Spleen (tissue), 11 donors: ENCODE data around the gene DMAP1. TPM values are rescaled to one million over a fixed set of nuclear protein-coding genes. Genes with fewer than 3 reads are reported as not detected.

Source experiments
- DNase-seq: peaks from one replicate; pipeline ENCODE4 v3.0.0-alpha.2; 2020
- H3K27ac ChIP-seq, 8 donors: fragments of 200-600 bp; sonication (generic) in 7 of 8; 1 replicate in 4 of 8; 2 replicates in 4 of 8; pipeline versions ENCODE4 v1.5.0 to v1.8.0; 2016 to 2021; ENCODE audit warnings: inconsistent platforms in 4 of 8, mild to moderate bottlenecking in 4 of 8, moderate library complexity in 1 of 8
- H3K27me3 ChIP-seq, 7 donors: fragments of 200-600 bp; sonication (generic) in 6 of 7; replicated peaks in 1 of 7; 1 replicate in 4 of 7; 2 replicates in 3 of 7; pipeline versions ENCODE4 v1.5.0 to v1.8.0; 2016 to 2021; ENCODE audit warnings: inconsistent platforms in 3 of 7, mild to moderate bottlenecking in 1 of 7
- H3K36me3 ChIP-seq, 6 donors: fragments of 200-600 bp; sonication (generic) in 5 of 6; 1 replicate in 4 of 6; 2 replicates in 2 of 6; pipeline versions ENCODE4 v1.5.0 to v1.8.0; 2016 to 2021; ENCODE audit warnings: inconsistent platforms in 2 of 6
- H3K4me1 ChIP-seq, 6 donors: fragments of 200-600 bp; sonication (generic) in 5 of 6; 1 replicate in 3 of 6; 2 replicates in 3 of 6; pipeline versions ENCODE4 v1.5.0 to v1.8.0; 2016 to 2021; ENCODE audit warnings: inconsistent platforms in 3 of 6
- H3K4me3 ChIP-seq, 8 donors: fragments of 200-600 bp; sonication (generic) in 7 of 8; 1 replicate in 4 of 8; 2 replicates in 4 of 8; pipeline versions ENCODE4 v1.5.0 to v1.8.0; 2016 to 2021; ENCODE audit warnings: inconsistent platforms in 4 of 8, mild to moderate bottlenecking in 4 of 8, moderate library complexity in 2 of 8
- H3K9me3 ChIP-seq, 8 donors: fragments of 200-600 bp; sonication (generic) in 7 of 8; 1 replicate in 4 of 8; 2 replicates in 4 of 8; pipeline versions ENCODE4 v1.5.0 to v1.8.0; 2016 to 2021; ENCODE audit warnings: inconsistent platforms in 4 of 8
- CTCF ChIP-seq, 11 experiments: fragments of 200-600 bp in 7 of 11; fragments of 450-650 bp in 4 of 11; sonication (generic) in 4 of 11; IDR thresholded peaks in 8 of 11; conservative IDR thresholded peaks in 3 of 11; 1 replicate in 7 of 11; 2 replicates in 4 of 11; pipeline versions ENCODE4 v1.4.0 to v1.8.0; 2016 to 2021; ENCODE audit warnings: antibody characterized with exemption in 11 of 11, inconsistent platforms in 4 of 11, mild to moderate bottlenecking in 1 of 11
- POLR2A ChIP-seq, 3 donors: fragments of 450-650 bp; IDR thresholded peaks; one replicate each; pipeline ENCODE4 v1.5.1; 2017; ENCODE audit warnings: antibody characterized with exemption in 3 of 3, mild to moderate bottlenecking in 1 of 3
- POLR2AphosphoS5 ChIP-seq, 3 donors: sonication (generic); formaldehyde crosslinking; IDR thresholded peaks; one replicate each; pipeline ENCODE4 v1.5.1; 2017; ENCODE audit warnings: antibody characterized with exemption in 3 of 3
- WGBS, 5 donors: extraction: QIAGEN DNeasy Blood & Tissue Kit in 3 of 5; methylation state at CpG; one replicate each; pipeline versions ENCODE4 v1.1.5 to v1.1.7; 2013 to 2018; 5-methylcytosine and 5-hydroxymethylcytosine counted together
- intact Hi-C: fragments of 100-400 bp; cut with DNase I; formaldehyde crosslinking; loops from one replicate; pipeline ENCODE4 v1.15.0; 2023; ENCODE audit warnings: low total_unique reads
- polyA plus RNA-seq, 3 donors: library from polyadenylated mRNA; stranded (reverse); fragments of 200-250 nt; gene quantifications; one replicate each; pipeline ENCODE4 v1.2.1, GENCODE V29; 2013
- small RNA-seq, 4 donors: library from RNA; depleted of rRNA; stranded (forward); fragments of <200 nt; gene quantifications; one replicate each; pipeline ENCODE3, GENCODE V24; 2016
- total RNA-seq, 7 donors: library from RNA; depleted of rRNA in 3 of 7; stranded (reverse); fragments of >200 nt in 3 of 7; fragmentation: NEBNext Ultra II Directional in 4 of 7; extraction: Animal tissue kit (Norgen Biotek cat#: 25700) in 4 of 7; gene quantifications; one replicate each; pipeline versions ENCODE4 v1.1.0 to v1.2.1, GENCODE V29; 2016 to 2021
- donor health status: healthy with polysubstance abuse.
- donor health status: DM: no; HTN: no; CAD: no; lungs with moderate emphysema.
- donor health status: DM: no; HTN: no; CAD: no.
- donor health status: Bipolar disorder and iron deficiency.
- donor health status: healthy.
- donor health status: DM: no; HTN: no; CAD: no.
- donor health status: DM: yes; HTN: yes; CAD: no.

Gene DMAP1
- total and polyA plus RNA-seq, 10 donors: 37.8 to 84.6 (median 47.3) TPM

DNA sequence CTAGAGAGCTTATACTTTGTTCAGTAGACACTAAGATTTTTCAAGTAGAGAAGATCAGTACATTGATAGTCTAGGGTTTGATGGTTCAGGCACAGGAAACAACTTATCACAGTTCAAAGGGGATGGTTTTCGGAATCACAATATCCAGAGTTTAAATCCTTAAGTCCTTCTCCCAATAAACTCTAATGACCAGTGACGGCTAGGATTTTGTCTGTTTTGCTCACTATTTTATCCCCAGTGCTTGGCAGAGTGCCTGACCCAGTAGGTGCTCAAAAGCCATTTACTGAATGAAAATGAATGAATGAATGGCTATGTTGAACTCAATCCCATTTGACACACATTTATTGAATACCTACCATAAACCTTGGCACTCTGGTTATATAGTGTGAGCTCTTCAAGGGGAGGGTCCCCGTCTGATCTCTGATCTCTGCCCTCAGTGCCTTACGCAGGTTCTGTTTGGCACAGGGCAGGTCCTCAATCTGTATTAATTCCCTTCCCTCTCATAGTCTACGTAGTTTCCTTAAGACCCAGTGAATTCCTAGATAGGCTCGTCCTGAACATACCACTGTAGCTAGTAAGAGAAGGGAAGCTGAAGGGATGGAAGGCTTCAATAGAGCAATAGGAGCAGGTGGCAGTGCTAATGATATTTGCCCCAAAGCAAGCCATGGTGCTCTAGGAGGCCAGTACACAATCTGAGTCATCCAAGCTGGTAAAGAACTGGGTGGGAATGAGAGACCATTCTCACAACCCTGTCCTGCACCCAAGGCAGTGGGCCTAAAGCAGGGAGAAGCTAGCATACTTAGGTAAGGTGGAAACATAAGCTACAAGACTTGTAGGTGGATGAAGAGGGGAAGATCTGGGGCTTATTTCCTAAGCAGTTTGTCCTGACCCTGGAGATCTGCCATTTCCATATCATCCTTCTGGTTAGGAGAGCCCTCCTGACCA lies 53.4 kb downstream of the DMAP1 start:
- WGBS, 5 donors: 94 to 99% (median 97%) methylated on average over 6 of the region's 6 CpGs
- Histone ChIP-seq H3K36me3 (peaks cover 0 to 8% (median 0%) of the 10 kb centered on the region in 6 donors), H3K27ac (peak overlapping the region in 1 of 8 donors; percentile 21), H3K4me3 (no peak overlapping the region), H3K9me3 (no peaks in the 10 kb centered on the region), H3K27me3 (no peaks in the 10 kb centered on the region), H3K4me1 (peaks cover 4 to 40% (median 32%) of the 10 kb centered on the region in 6 donors)
- no peak for DNase-seq
- intact Hi-C loops: no loop called here
- TF ChIP-seq POLR2AphosphoS5 (IDR thresholded peaks at IDR 0.05) (no peak), CTCF (IDR thresholded peaks at IDR 0.05 in 8 of 11, conservative IDR thresholded peaks at IDR 0.05 in 3 of 11) (no peak), POLR2A (IDR thresholded peaks at IDR 0.05) (no peak)

DNA sequence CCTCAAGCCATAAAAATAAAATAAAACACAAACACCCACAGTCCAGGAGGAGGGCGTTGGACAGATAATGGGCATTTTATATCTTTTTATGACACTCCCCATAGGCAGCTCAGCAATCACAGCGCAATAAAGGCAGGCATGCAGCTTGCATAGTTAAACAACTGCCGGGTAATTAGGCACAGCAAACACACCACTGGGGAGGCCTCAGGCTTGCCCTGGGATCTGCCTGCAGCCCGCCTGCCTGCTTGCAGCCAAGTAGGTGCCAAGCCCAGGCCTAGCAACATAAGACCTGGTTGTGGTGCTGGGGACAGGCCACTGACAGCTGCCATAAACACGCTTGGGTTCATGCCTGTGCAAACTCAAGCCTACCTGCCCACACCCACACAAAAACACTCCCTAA lies 54.2 kb downstream of the DMAP1 start:
- 91 to 99% (median 98%) methylated on average over 5 of the region's 5 CpGs for WGBS, 5 donors
- no peak for DNase-seq
- H3K9me3 ChIP-seq: no peaks in the 10 kb centered on the region
- no peaks in the 10 kb centered on the region for H3K27me3 ChIP-seq
- H3K4me3 ChIP-seq: no peak overlapping the region
- intact Hi-C loops: no loop called here
- no peak for TF ChIP-seq CTCF (IDR thresholded peaks at IDR 0.05 in 8 of 11, conservative IDR thresholded peaks at IDR 0.05 in 3 of 11)
- TF ChIP-seq POLR2A (IDR thresholded peaks at IDR 0.05): no peak
- no peak for TF ChIP-seq POLR2AphosphoS5 (IDR thresholded peaks at IDR 0.05)
- no peak overlapping the region for H3K27ac ChIP-seq
- H3K36me3 ChIP-seq: peaks cover 0 to 8% (median 0%) of the 10 kb centered on the region in 6 donors
- peaks cover 3 to 33% (median 25%) of the 10 kb centered on the region in 6 donors for H3K4me1 ChIP-seq

- Histone ChIP-seq H3K36me3 (peaks cover 0 to 8% (median 0%) of the 10 kb centered on the region in 6 donors), H3K9me3 (no peaks in the 10 kb centered on the region), H3K4me1 (peaks cover 0 to 26% (median 20%) of the 10 kb centered on the region in 6 donors), H3K27ac (no peak overlapping the region), H3K4me3 (no peak overlapping the region), H3K27me3 (no peaks in the 10 kb centered on the region)
- 93 to 100% (median 95%) methylated on average over 1 of the region's 1 CpG for WGBS, 5 donors
- no peak for DNase-seq
- no peak for TF ChIP-seq POLR2A (IDR thresholded peaks at IDR 0.05)
- no peak for TF ChIP-seq CTCF (IDR thresholded peaks at IDR 0.05 in 8 of 11, conservative IDR thresholded peaks at IDR 0.05 in 3 of 11)
- no peak for TF ChIP-seq POLR2AphosphoS5 (IDR thresholded peaks at IDR 0.05)
- intact Hi-C loops: no loop called here
Measured at GRCh38 chr1:44268054-44268453, 54.8 kb downstream of the DMAP1 start.

Small RNAs within 50 kb of the gene (small RNA-seq; reads per million reads assigned to genes)
- 0 reads per million in 4 donors for gene AL035417.1

Other genes starting within 250 kb of the DMAP1 start
- gene DPH2, start 243.5 kb upstream of the DMAP1 start, total RNA-seq: 10 to 100 TPM; 22.9 to 36.5 (median 26.1) TPM
- 10 to 100 TPM; 15.7 to 24.6 (median 17.6) TPM for gene DPH2, start 243.5 kb upstream of the DMAP1 start, polyA plus RNA-seq
- gene ATP6V0B, start 238.5 kb upstream of the DMAP1 start, total RNA-seq: 100 to 1,000 TPM; 124 to 219 (median 133) TPM
- 100 to 1,000 TPM; 176 to 205 (median 177) TPM for gene ATP6V0B, start 238.5 kb upstream of the DMAP1 start, polyA plus RNA-seq
- 10 to 100 TPM; 11.4 to 23.3 (median 13.2) TPM for gene B4GALT2, start 234.3 kb upstream of the DMAP1 start, total RNA-seq
- gene B4GALT2, start 234.3 kb upstream of the DMAP1 start, polyA plus RNA-seq: 10 to 100 TPM in 1 of 3 donors, 1 to 10 TPM in 2; 7.0 to 13.7 (median 7.7) TPM
- gene CCDC24, start 221.9 kb upstream of the DMAP1 start, total RNA-seq: 1 to 10 TPM; 3.3 to 7.0 (median 5.0) TPM
- 10 to 100 TPM in 2 of 3 donors, 1 to 10 TPM in 1; 7.5 to 25.9 (median 14.5) TPM for gene CCDC24, start 221.9 kb upstream of the DMAP1 start, polyA plus RNA-seq
- gene SLC6A9, start 182.0 kb upstream of the DMAP1 start, total RNA-seq: 1 to 10 TPM; 1.1 to 6.1 (median 3.0) TPM
- under 1 TPM; 0.26 to 0.86 (median 0.35) TPM for gene SLC6A9, start 182.0 kb upstream of the DMAP1 start, polyA plus RNA-seq
- under 1 TPM in 1 of 7 donors, not detected in 6; 0.26 TPM for gene KLF17, start 94.7 kb upstream of the DMAP1 start, total RNA-seq
- not detected for gene KLF17, start 94.7 kb upstream of the DMAP1 start, polyA plus RNA-seq
- gene KLF18, start 71.8 kb upstream of the DMAP1 start, total RNA-seq: not detected
- gene KLF18, start 71.8 kb upstream of the DMAP1 start, polyA plus RNA-seq: not detected
- 10 to 100 TPM; 20.1 to 41.1 (median 26.5) TPM for gene ERI3, start 141.8 kb downstream of the DMAP1 start, total RNA-seq
- gene ERI3, start 141.8 kb downstream of the DMAP1 start, polyA plus RNA-seq: 10 to 100 TPM; 25.3 to 29.9 (median 28.0) TPM
- 100 to 1,000 TPM in 2 of 7 donors, 10 to 100 TPM in 5; 65.8 to 126 (median 75.8) TPM for gene RNF220, start 191.8 kb downstream of the DMAP1 start, total RNA-seq
- 10 to 100 TPM; 59.0 to 99.3 (median 61.1) TPM for gene RNF220, start 191.8 kb downstream of the DMAP1 start, polyA plus RNA-seq